ENCODE measurements around the gene BARHL2.

The BARHL2 gene

GRCh38 chr1:90687747-90688146 lies 29.4 kb downstream of the BARHL2 start:
- TF ChIP-seq, protein P1, sequence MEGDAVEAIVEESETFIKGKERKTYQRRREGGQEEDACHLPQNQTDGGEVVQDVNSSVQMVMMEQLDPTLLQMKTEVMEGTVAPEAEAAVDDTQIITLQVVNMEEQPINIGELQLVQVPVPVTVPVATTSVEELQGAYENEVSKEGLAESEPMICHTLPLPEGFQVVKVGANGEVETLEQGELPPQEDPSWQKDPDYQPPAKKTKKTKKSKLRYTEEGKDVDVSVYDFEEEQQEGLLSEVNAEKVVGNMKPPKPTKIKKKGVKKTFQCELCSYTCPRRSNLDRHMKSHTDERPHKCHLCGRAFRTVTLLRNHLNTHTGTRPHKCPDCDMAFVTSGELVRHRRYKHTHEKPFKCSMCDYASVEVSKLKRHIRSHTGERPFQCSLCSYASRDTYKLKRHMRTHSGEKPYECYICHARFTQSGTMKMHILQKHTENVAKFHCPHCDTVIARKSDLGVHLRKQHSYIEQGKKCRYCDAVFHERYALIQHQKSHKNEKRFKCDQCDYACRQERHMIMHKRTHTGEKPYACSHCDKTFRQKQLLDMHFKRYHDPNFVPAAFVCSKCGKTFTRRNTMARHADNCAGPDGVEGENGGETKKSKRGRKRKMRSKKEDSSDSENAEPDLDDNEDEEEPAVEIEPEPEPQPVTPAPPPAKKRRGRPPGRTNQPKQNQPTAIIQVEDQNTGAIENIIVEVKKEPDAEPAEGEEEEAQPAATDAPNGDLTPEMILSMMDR (IDR thresholded peaks at IDR 0.05): no peak
- TF ChIP-seq ZFX (IDR thresholded peaks at IDR 0.05; ENCODE audit: borderline replicate concordance): no peak
- no peak overlapping the region for H3K27ac ChIP-seq

- no peak for TF ChIP-seq ZFX (IDR thresholded peaks at IDR 0.05; ENCODE audit: borderline replicate concordance)
- TF ChIP-seq, protein P1 (IDR thresholded peaks at IDR 0.05): no peak
- H3K27ac ChIP-seq: no peak overlapping the region
Observed at GRCh38 chr1:90675161-90675847, 41.8 kb downstream of the BARHL2 start.

DNA sequence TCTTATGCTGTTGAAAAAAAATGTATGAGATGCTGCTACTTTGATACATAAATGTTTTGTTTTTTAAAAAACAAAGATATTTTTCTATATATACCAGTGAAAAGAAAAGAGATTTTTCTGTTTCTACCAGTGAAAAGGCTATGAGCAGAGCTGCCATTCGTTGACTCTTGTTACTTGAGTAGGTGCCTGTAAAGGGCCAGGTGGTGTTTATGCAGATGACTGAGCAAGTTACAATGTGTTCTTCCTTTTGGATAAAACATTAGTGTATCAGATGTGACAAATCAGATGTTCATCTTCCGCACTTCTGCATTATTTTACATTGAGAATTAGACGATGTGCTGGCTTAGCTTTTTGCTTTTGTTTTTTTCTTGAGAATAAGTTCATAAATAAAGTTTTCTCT lies 45.4 kb downstream of the BARHL2 start:
- no peak overlapping the region for H3K27ac ChIP-seq
- TF ChIP-seq ZFX (IDR thresholded peaks at IDR 0.05; ENCODE audit: borderline replicate concordance): no peak
- TF ChIP-seq, protein P1 (IDR thresholded peaks at IDR 0.05): no peak

DNA sequence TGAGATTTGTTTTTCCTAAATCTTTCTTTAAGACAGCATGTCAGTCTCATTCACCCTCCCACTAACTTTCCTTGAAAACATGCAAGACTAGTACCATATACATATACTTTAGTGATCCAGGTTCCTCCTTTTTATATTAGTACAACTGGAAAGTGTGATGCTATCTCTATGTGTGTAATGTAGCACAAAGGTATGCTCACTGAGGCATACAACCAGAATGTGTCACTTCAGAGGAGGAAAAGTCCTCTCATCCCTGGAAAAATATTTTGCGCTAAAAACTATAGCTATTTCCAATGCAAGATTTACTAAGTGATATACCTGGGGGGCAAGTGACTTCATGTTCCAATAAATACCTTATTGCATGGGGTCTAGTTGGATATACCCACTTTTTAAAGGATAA lies 45.9 kb downstream of the BARHL2 start:
- no peak overlapping the region for H3K27ac ChIP-seq
- TF ChIP-seq, protein P1 (IDR thresholded peaks at IDR 0.05): no peak
- no peak for TF ChIP-seq ZFX (IDR thresholded peaks at IDR 0.05; ENCODE audit: borderline replicate concordance)

Measured in 22Rv1 (cell line).